Measurements from ENCODE around the gene MICU1.
"Not testable (repeated sequence)": the region's sequence is repeated elsewhere in the genome, so short reads cannot be mapped to it uniquely, and the experiment has no call there.

Gene MICU1

GRCh38 chr10:72364239-72364777 lies 261.6 kb downstream of the MICU1 start:
- H3K4me1 Mint-ChIP-seq (ENCODE audit: low read depth) = peaks cover 12% of the 10 kb centered on the region
- H3K27ac Mint-ChIP-seq = peak overlapping the region; percentile 79
- no peak overlapping the region for H3K4me3 Mint-ChIP-seq
- H3K36me3 Mint-ChIP-seq = peaks cover 2% of the 10 kb centered on the region
- no peaks in the 10 kb centered on the region for H3K9me3 Mint-ChIP-seq (ENCODE audit: low read depth)
- H3K27me3 Mint-ChIP-seq = no peaks in the 10 kb centered on the region

GRCh38 chr10:72356987-72357386 lies 268.9 kb downstream of the MICU1 start:
- peaks cover 4% of the 10 kb centered on the region for H3K36me3 Mint-ChIP-seq

GRCh38 chr10:72356115-72356514 lies 269.8 kb downstream of the MICU1 start:
- Mint-ChIP-seq H3K4me1 (ENCODE audit: low read depth) (peaks cover 32% of the 10 kb centered on the region), H3K27ac (peak overlapping the region; percentile 61), H3K27me3 (no peaks in the 10 kb centered on the region), H3K9me3 (ENCODE audit: low read depth) (no peaks in the 10 kb centered on the region), H3K4me3 (peak overlapping the region; percentile 61), H3K36me3 (peaks cover 9% of the 10 kb centered on the region)

More at GRCh38 chr10:72356987-72357386, 268.9 kb downstream of the MICU1 start:
- peaks cover 24% of the 10 kb centered on the region for H3K4me1 Mint-ChIP-seq (ENCODE audit: low read depth)
- H3K27ac Mint-ChIP-seq = no peak overlapping the region
- no peaks in the 10 kb centered on the region for H3K27me3 Mint-ChIP-seq
- H3K9me3 Mint-ChIP-seq (ENCODE audit: low read depth) = no peaks in the 10 kb centered on the region
- H3K4me3 Mint-ChIP-seq = no peak overlapping the region

- peak overlapping the region; percentile 97 for H3K4me3 Mint-ChIP-seq
- H3K27me3 Mint-ChIP-seq = no peaks in the 10 kb centered on the region
- no peaks in the 10 kb centered on the region for H3K9me3 Mint-ChIP-seq (ENCODE audit: low read depth)
- peaks cover 9% of the 10 kb centered on the region for H3K36me3 Mint-ChIP-seq
- peak overlapping the region; percentile 98 for H3K27ac Mint-ChIP-seq
- H3K4me1 Mint-ChIP-seq (ENCODE audit: low read depth) = peaks cover 37% of the 10 kb centered on the region
Measured at GRCh38 chr10:72355214-72355555, 270.7 kb downstream of the MICU1 start.

- peaks cover 41% of the 10 kb centered on the region for H3K4me1 Mint-ChIP-seq (ENCODE audit: low read depth)
- peaks cover 9% of the 10 kb centered on the region for H3K36me3 Mint-ChIP-seq
- no peaks in the 10 kb centered on the region for H3K9me3 Mint-ChIP-seq (ENCODE audit: low read depth)
- H3K4me3 Mint-ChIP-seq = peak within 1 kb of the TSS; percentile 97
- H3K27ac Mint-ChIP-seq = peak within 1 kb of the TSS; percentile 98
- no peaks in the 10 kb centered on the region for H3K27me3 Mint-ChIP-seq
Measured at GRCh38 chr10:72354356-72355213, 271.3 kb downstream of the MICU1 start, which contains the start of gene DNAJB12. Gene DNAJB12, minus strand, starts transcription at chr10:72354919. Its CDS starts 22 bp downstream, at chr10:72354897.

GRCh38 chr10:72353965-72354355 lies 271.9 kb downstream of the MICU1 start:
- Mint-ChIP-seq H3K27ac (peak overlapping the region; percentile 98), H3K4me3 (peak overlapping the region; percentile 97), H3K9me3 (ENCODE audit: low read depth) (no peaks in the 10 kb centered on the region), H3K36me3 (peaks cover 9% of the 10 kb centered on the region), H3K4me1 (ENCODE audit: low read depth) (peaks cover 43% of the 10 kb centered on the region), H3K27me3 (no peaks in the 10 kb centered on the region)

GRCh38 chr10:72353028-72353964 lies 272.6 kb downstream of the MICU1 start:
- Mint-ChIP-seq H3K36me3 (peaks cover 9% of the 10 kb centered on the region), H3K4me1 (ENCODE audit: low read depth) (peaks cover 43% of the 10 kb centered on the region), H3K4me3 (peak overlapping the region; percentile 97), H3K27ac (peak overlapping the region; percentile 98), H3K9me3 (ENCODE audit: low read depth) (no peaks in the 10 kb centered on the region), H3K27me3 (no peaks in the 10 kb centered on the region)

GRCh38 chr10:72351479-72351878 lies 274.4 kb downstream of the MICU1 start:
- no peaks in the 10 kb centered on the region for H3K9me3 Mint-ChIP-seq (ENCODE audit: low read depth)
- no peaks in the 10 kb centered on the region for H3K27me3 Mint-ChIP-seq
- H3K27ac Mint-ChIP-seq = no peak overlapping the region
- peaks cover 9% of the 10 kb centered on the region for H3K36me3 Mint-ChIP-seq
- H3K4me1 Mint-ChIP-seq (ENCODE audit: low read depth) = peaks cover 43% of the 10 kb centered on the region
- H3K4me3 Mint-ChIP-seq = peak overlapping the region; percentile 40

- H3K4me3 Mint-ChIP-seq = no peak overlapping the region
- peaks cover 9% of the 10 kb centered on the region for H3K36me3 Mint-ChIP-seq
- no peak overlapping the region for H3K27ac Mint-ChIP-seq
- no peaks in the 10 kb centered on the region for H3K27me3 Mint-ChIP-seq
- H3K9me3 Mint-ChIP-seq (ENCODE audit: low read depth) = no peaks in the 10 kb centered on the region
- peaks cover 40% of the 10 kb centered on the region for H3K4me1 Mint-ChIP-seq (ENCODE audit: low read depth)
Measured at GRCh38 chr10:72349438-72349837, 276.4 kb downstream of the MICU1 start.

GRCh38 chr10:72348282-72348681 lies 277.6 kb downstream of the MICU1 start:
- peaks cover 36% of the 10 kb centered on the region for H3K4me1 Mint-ChIP-seq (ENCODE audit: low read depth)
- H3K9me3 Mint-ChIP-seq (ENCODE audit: low read depth) = no peaks in the 10 kb centered on the region
- peaks cover 9% of the 10 kb centered on the region for H3K36me3 Mint-ChIP-seq
- H3K27ac Mint-ChIP-seq = no peak overlapping the region
- H3K4me3 Mint-ChIP-seq = no peak overlapping the region
- H3K27me3 Mint-ChIP-seq = no peaks in the 10 kb centered on the region

GRCh38 chr10:72346117-72346516 lies 279.8 kb downstream of the MICU1 start:
- H3K27me3 Mint-ChIP-seq; H3K4me3 Mint-ChIP-seq; H3K27ac Mint-ChIP-seq; H3K9me3 Mint-ChIP-seq (ENCODE audit: low read depth); H3K36me3 Mint-ChIP-seq: not testable (repeated sequence)
- H3K4me1 Mint-ChIP-seq (ENCODE audit: low read depth) = peaks cover 16% of the 10 kb centered on the region

GRCh38 chr10:72344932-72345331 lies 280.9 kb downstream of the MICU1 start:
- H3K36me3 Mint-ChIP-seq = no peaks in the 10 kb centered on the region
- no peaks in the 10 kb centered on the region for H3K27me3 Mint-ChIP-seq
- H3K27ac Mint-ChIP-seq = no peak overlapping the region
- peaks cover 16% of the 10 kb centered on the region for H3K4me1 Mint-ChIP-seq (ENCODE audit: low read depth)
- H3K9me3 Mint-ChIP-seq (ENCODE audit: low read depth) = no peaks in the 10 kb centered on the region
- H3K4me3 Mint-ChIP-seq = no peak overlapping the region

- Mint-ChIP-seq H3K27me3 (no peaks in the 10 kb centered on the region), H3K9me3 (ENCODE audit: low read depth) (no peaks in the 10 kb centered on the region), H3K4me3 (no peak overlapping the region), H3K36me3 (peaks cover 1% of the 10 kb centered on the region), H3K27ac (no peak overlapping the region), H3K4me1 (ENCODE audit: low read depth) (peaks cover 11% of the 10 kb centered on the region)
Measured at GRCh38 chr10:72342911-72343310, 283.0 kb downstream of the MICU1 start.

GRCh38 chr10:72340510-72341261 lies 285.2 kb downstream of the MICU1 start:
- Mint-ChIP-seq H3K27me3 (no peaks in the 10 kb centered on the region), H3K27ac (peak overlapping the region; percentile 22), H3K4me3 (no peak overlapping the region), H3K9me3 (ENCODE audit: low read depth) (no peaks in the 10 kb centered on the region), H3K36me3 (peaks cover 6% of the 10 kb centered on the region), H3K4me1 (ENCODE audit: low read depth) (peaks cover 27% of the 10 kb centered on the region)

All from activated naive CD8-positive, alpha-beta T cell (primary cell).